GM12865 (cell line): ENCODE data around the gene ATG16L2.
"Not testable (repeated sequence)": the region's sequence is repeated elsewhere in the genome, so short reads cannot be mapped to it uniquely, and the experiment has no call there.

Experiments used
- DNase-seq: peaks from one replicate; pipeline ENCODE4 v3.0.0; 2010; ENCODE audit warnings: low read depth
- H3K4me3 ChIP-seq: 2 replicates; pipeline ENCODE4 v1.5.1; 2011; ENCODE audit warnings: mild to moderate bottlenecking, low read depth, low read length, control low read depth
- TF ChIP-seq, protein P1 (sequence below): IDR thresholded peaks from 2 replicates; pipeline ENCODE4 v1.5.1; 2011; ENCODE audit warnings: low read length, control low read depth, low read depth, inconsistent platforms; ENCODE audit not compliant: insufficient read depth; ENCODE audit errors: missing control alignments

Gene ATG16L2

GRCh38 chr11:72850832-72851231 is 36.6 kb downstream of the ATG16L2 start:
- H3K4me3 ChIP-seq: no peak overlapping the region
- TF ChIP-seq, protein P1, sequence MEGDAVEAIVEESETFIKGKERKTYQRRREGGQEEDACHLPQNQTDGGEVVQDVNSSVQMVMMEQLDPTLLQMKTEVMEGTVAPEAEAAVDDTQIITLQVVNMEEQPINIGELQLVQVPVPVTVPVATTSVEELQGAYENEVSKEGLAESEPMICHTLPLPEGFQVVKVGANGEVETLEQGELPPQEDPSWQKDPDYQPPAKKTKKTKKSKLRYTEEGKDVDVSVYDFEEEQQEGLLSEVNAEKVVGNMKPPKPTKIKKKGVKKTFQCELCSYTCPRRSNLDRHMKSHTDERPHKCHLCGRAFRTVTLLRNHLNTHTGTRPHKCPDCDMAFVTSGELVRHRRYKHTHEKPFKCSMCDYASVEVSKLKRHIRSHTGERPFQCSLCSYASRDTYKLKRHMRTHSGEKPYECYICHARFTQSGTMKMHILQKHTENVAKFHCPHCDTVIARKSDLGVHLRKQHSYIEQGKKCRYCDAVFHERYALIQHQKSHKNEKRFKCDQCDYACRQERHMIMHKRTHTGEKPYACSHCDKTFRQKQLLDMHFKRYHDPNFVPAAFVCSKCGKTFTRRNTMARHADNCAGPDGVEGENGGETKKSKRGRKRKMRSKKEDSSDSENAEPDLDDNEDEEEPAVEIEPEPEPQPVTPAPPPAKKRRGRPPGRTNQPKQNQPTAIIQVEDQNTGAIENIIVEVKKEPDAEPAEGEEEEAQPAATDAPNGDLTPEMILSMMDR: no peak
- no peak for DNase-seq

GRCh38 chr11:72851726-72852125 is 37.5 kb downstream of the ATG16L2 start:
- no peak for DNase-seq
- TF ChIP-seq, protein P1: no peak
- H3K4me3 ChIP-seq: no peak overlapping the region

DNA sequence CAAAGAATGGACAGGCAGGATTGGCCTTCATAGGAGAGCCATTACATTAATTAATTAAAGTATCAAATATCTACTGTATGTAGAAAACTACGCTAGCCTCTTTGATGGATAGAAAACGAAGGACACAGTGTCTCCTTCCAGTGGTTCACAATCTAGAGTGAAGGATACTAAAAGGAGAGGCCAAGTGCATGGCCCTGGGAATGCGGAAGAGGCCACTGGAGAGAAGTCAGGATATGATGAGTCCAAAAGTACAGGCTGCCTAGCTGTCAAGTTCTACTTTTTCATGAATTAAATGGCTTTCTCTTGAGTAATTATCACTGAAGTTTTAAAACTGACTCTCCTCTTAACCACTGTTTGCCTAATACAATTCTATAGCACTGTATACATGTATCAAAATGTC is 41.9 kb downstream of the ATG16L2 start:
- TF ChIP-seq, protein P1: no peak
- no peak overlapping the region for H3K4me3 ChIP-seq
- no peak for DNase-seq

DNA sequence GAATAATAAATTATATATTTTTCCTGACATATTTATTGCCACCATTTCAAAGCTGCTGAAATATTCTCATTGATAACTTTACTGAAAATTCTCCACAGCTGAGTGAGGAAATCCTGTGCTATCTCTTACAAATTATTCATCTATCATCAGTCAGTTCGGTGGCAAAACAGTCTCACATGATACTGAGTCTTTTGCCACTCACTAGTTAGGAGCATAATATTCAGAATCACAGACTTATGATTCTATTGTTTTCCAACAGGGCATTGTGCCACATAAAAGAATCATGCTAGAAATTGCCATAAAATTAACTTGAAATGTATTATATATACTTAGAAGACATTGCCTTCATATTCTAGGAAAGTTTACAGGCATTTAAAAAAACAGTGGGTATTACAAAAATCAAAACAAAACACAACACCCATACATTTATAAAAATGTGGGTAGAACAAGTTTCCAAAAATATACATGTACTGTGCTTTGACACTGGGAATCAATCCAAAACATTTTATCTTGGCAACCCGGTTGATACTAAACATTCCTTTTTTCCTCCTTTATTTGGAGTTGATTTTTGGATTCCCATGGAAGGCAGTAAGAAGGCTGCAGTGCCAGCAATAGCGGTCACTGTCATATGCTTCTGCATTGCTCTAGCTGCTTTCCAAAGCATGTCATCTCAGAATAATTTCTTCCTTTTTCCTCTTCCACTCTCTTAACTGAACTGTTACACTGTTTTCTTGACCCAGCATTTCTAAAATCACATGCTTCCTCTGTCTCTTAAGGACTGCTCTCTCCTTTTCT is 42.5 kb downstream of the ATG16L2 start:
- no peak for DNase-seq
- TF ChIP-seq, protein P1: no peak
- H3K4me3 ChIP-seq: no peak overlapping the region

DNA sequence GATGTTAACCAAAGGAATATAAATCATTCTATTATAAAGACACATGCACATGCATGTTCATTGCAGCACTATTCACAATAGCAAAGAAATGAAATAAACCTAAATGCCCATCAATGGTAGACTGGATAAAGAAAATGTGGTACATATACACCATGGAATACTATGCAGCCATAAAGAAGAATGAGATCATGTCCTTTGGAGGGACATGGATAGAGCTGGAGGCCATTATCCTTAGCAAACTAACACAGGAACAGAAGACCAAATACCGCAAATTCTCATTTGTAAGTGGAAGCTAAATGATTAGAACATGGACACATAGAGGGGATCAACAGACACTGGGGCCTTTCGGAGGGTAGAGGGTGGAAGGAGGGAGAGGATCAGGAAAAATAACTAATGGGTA is 44.1 kb downstream of the ATG16L2 start:
- not testable (repeated sequence) for H3K4me3 ChIP-seq, DNase-seq

DNA sequence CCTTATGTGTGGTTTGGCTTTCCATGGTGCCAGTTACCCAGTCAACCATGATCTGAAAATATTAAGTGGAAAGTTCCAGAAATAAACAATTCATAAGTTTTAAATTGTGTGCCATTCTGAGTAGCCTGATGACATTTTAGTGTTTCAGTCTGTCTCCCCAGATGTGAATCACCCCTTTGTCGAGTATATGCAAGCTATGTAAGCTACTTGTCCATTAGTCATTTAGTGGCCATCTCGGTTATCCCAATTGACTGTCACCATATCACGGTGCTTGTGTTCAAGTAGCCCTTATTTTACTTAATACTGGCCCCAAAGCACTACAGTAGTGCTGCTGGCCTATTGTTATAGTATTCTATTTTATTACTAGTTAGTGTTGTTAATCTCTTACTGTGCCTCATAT is 44.9 kb downstream of the ATG16L2 start:
- TF ChIP-seq, protein P1: no peak
- DNase-seq: no peak
- H3K4me3 ChIP-seq: no peak overlapping the region

- TF ChIP-seq, protein P1: no peak
- H3K4me3 ChIP-seq: no peak overlapping the region
- DNase-seq: no peak
These were observed 45.8 kb downstream of the ATG16L2 start for GRCh38 chr11:72860010-72860409.

- TF ChIP-seq, protein P1: no peak
- no peak overlapping the region for H3K4me3 ChIP-seq
- no peak for DNase-seq
These were observed 46.4 kb downstream of the ATG16L2 start for GRCh38 chr11:72860592-72860991.
